WTC11 (cell line): ENCODE measurements around the gene GNG14. TPM values are rescaled to one million over a fixed set of nuclear protein-coding genes. Genes with fewer than 3 reads are reported as not detected.
"Not testable (repeated sequence)": the region's sequence is repeated elsewhere in the genome, so short reads cannot be mapped to it uniquely, and the experiment has no call there.

Source experiments
- ATAC-seq: fragments of 200-7000 bp; cut with Tn5 transposase; 2 replicates; pipeline ENCODE4 v1.10.0; 2021; ENCODE audit warnings: mild to moderate bottlenecking, moderate library complexity
- CTCF ChIA-PET: fragments of 300-600 bp; sonication (Branson Sonifier 250); formaldehyde crosslinking; loops from one replicate; lab custom pipeline; 2021; ENCODE audit warnings: antibody characterized with exemption; lab: Charles Lee
- POLR2A ChIA-PET: fragments of 350-600 bp; sonication (Branson Sonifier 250); formaldehyde crosslinking; loops from one replicate; lab custom pipeline; 2021; ENCODE audit warnings: antibody characterized with exemption; lab: Charles Lee
- DNase-seq: peaks from one replicate; pipeline ENCODE4 v3.0.0; 2021; ENCODE audit warnings: low spot score
- H3K27ac Mint-ChIP-seq: 2 replicates; pipeline ENCODE4 v1.8.0; 2021; ENCODE audit warnings: mixed read lengths
- H3K27me3 Mint-ChIP-seq: 2 replicates; pipeline ENCODE4 v1.8.0; 2021; ENCODE audit warnings: low read depth, mild to moderate bottlenecking, moderate library complexity, mixed read lengths
- H3K36me3 Mint-ChIP-seq: 2 replicates; pipeline ENCODE4 v1.8.0; 2021; ENCODE audit warnings: mixed read lengths
- H3K4me1 Mint-ChIP-seq: 2 replicates; pipeline ENCODE4 v1.8.0; 2022; ENCODE audit warnings: mixed read lengths
- H3K4me3 Mint-ChIP-seq: 2 replicates; pipeline ENCODE4 v1.8.0; 2021; ENCODE audit warnings: mild to moderate bottlenecking, moderate library complexity, mixed read lengths
- H3K9me3 Mint-ChIP-seq: 2 replicates; pipeline ENCODE4 v1.8.0; 2021; ENCODE audit warnings: mixed read lengths
- ATF3 ChIP-seq: sonication (generic); formaldehyde crosslinking; conservative IDR thresholded peaks from 2 replicates; pipeline ENCODE4 v1.8.1; 2022; ENCODE audit warnings: mild to moderate bottlenecking, missing genetic modification reagents
- EMX1 ChIP-seq: fragments of 250-450 bp; sonication (Bioruptor Pico); IDR thresholded peaks from 2 replicates; pipeline ENCODE4 v1.8.0; 2021; ENCODE audit warnings: mild to moderate bottlenecking
- ESRRA ChIP-seq: sonication (generic); formaldehyde crosslinking; IDR thresholded peaks from 2 replicates; pipeline ENCODE4 v1.8.1; 2022; ENCODE audit warnings: mild to moderate bottlenecking, missing genetic modification reagents, borderline replicate concordance
- FOXJ3 ChIP-seq: sonication (generic); formaldehyde crosslinking; IDR thresholded peaks from 2 replicates; pipeline ENCODE4 v1.9.0; 2021; ENCODE audit warnings: missing genetic modification reagents, mild to moderate bottlenecking, borderline replicate concordance
- FOXP1 ChIP-seq: sonication (generic); formaldehyde crosslinking; IDR thresholded peaks from 2 replicates; pipeline ENCODE4 v1.8.0; 2022; ENCODE audit warnings: missing genetic modification reagents, mild to moderate bottlenecking, moderate library complexity, borderline replicate concordance
- HMGA2 ChIP-seq: fragments of 250-450 bp; sonication (Bioruptor Pico); IDR thresholded peaks from 2 replicates; pipeline ENCODE4 v1.4.0; 2021; ENCODE audit warnings: mild to moderate bottlenecking, moderate library complexity
- KAT7 ChIP-seq: sonication (generic); formaldehyde crosslinking; IDR thresholded peaks from 2 replicates; pipeline ENCODE4 v1.8.1; 2023; ENCODE audit warnings: missing genetic modification reagents, mild to moderate bottlenecking, borderline replicate concordance
- MXD4 ChIP-seq: fragments of 250-450 bp; sonication (Bioruptor Pico); IDR thresholded peaks from 2 replicates; pipeline ENCODE4 v1.8.0; 2021; ENCODE audit warnings: mild to moderate bottlenecking, moderate library complexity, borderline replicate concordance
- PREB ChIP-seq: sonication (generic); formaldehyde crosslinking; IDR thresholded peaks from 2 replicates; pipeline ENCODE4 v1.8.1; 2022; ENCODE audit warnings: mild to moderate bottlenecking, missing genetic modification reagents, moderate library complexity, borderline replicate concordance
- SMAD3 ChIP-seq: sonication (generic); formaldehyde crosslinking; IDR thresholded peaks from 2 replicates; pipeline ENCODE4 v1.8.0; 2022; ENCODE audit warnings: missing genetic modification reagents, mild to moderate bottlenecking, borderline replicate concordance
- SOX15 ChIP-seq: fragments of 250-450 bp; sonication (Bioruptor Pico); IDR thresholded peaks from 2 replicates; pipeline ENCODE4 v1.9.0; 2021; ENCODE audit warnings: mild to moderate bottlenecking
- USF1 ChIP-seq: sonication (generic); formaldehyde crosslinking; IDR thresholded peaks from 2 replicates; pipeline ENCODE4 v1.8.0; 2022; ENCODE audit warnings: mild to moderate bottlenecking, missing genetic modification reagents
- ZMAT4 ChIP-seq: fragments of 250-450 bp; sonication (Bioruptor Pico); IDR thresholded peaks from 2 replicates; pipeline ENCODE4 v1.9.0; 2021; ENCODE audit warnings: mild to moderate bottlenecking
- ZNF138 ChIP-seq: sonication (generic); formaldehyde crosslinking; conservative IDR thresholded peaks from 2 replicates; pipeline ENCODE4 v1.8.1; 2022; ENCODE audit warnings: mild to moderate bottlenecking, moderate library complexity, missing genetic modification reagents
- ZNF232 ChIP-seq: sonication (generic); formaldehyde crosslinking; IDR thresholded peaks from 2 replicates; pipeline ENCODE4 v1.8.0; 2022; ENCODE audit warnings: mild to moderate bottlenecking, missing genetic modification reagents
- ZNF263 ChIP-seq: sonication (generic); formaldehyde crosslinking; IDR thresholded peaks from 2 replicates; pipeline ENCODE4 v1.8.1; 2022; ENCODE audit warnings: low read depth, mild to moderate bottlenecking, moderate library complexity, missing genetic modification reagents
- ZNF281 ChIP-seq: sonication (generic); formaldehyde crosslinking; IDR thresholded peaks from 2 replicates; pipeline ENCODE4 v1.8.0; 2023; ENCODE audit warnings: mild to moderate bottlenecking, missing genetic modification reagents
- ZNF423 ChIP-seq: fragments of 250-450 bp; sonication (Bioruptor Pico); IDR thresholded peaks from 2 replicates; pipeline ENCODE4 v2.1.2; 2022; ENCODE audit warnings: mild to moderate bottlenecking, moderate library complexity
- ZSCAN18 ChIP-seq: fragments of 250-450 bp; sonication (Bioruptor Pico); IDR thresholded peaks from 2 replicates; pipeline ENCODE4 v2.1.2; 2022; ENCODE audit warnings: mild to moderate bottlenecking, moderate library complexity
- total RNA-seq: library from RNA; stranded (reverse); gene quantifications from 3 replicates; pipeline ENCODE4 v1.2.3, GENCODE V29; 2021

Gene GNG14
- total RNA-seq, 1 experiment from 2014 or later, result not detected

- TF ChIP-seq ZSCAN18 (CRISPR knock-in tag) (no peak), FOXJ3 (CRISPR knock-in tag) (no peak), EMX1 (no peak)
- TF ChIP-seq, all 79 proteins: peak for 0
Measured at GRCh38 chr19:12642506-12642905, 45.3 kb upstream of the GNG14 start (continued).

GRCh38 chr19:12643716-12644115 lies 44.1 kb upstream of the GNG14 start:
- peaks cover 27% of the 10 kb centered on the region for H3K27me3 Mint-ChIP-seq
- DNase-seq, CTCF ChIA-PET, ATAC-seq, H3K27ac Mint-ChIP-seq, POLR2A ChIA-PET, H3K36me3 Mint-ChIP-seq, H3K4me3 Mint-ChIP-seq, H3K9me3 Mint-ChIP-seq: not testable (repeated sequence)
- peaks cover 15% of the 10 kb centered on the region for H3K4me1 Mint-ChIP-seq

- Mint-ChIP-seq H3K4me3 (peak overlapping the region; percentile 76), H3K36me3 (peaks cover 6% of the 10 kb centered on the region), H3K9me3 (no peaks in the 10 kb centered on the region), H3K4me1 (peaks cover 11% of the 10 kb centered on the region), H3K27me3 (peaks cover 15% of the 10 kb centered on the region), H3K27ac (no peak overlapping the region)
- ChIA-PET CTCF (interaction anchor here (1.1 to 2.8 kb wide), 6 partner anchors 10 to 83 kb away, joined by 3 to 22 read pairs (median 10); partner anchors contain the start of genes DHPS, MAN2B1 and WDR83), POLR2A (no interaction called here)
- DNase-seq, result no peak
- TF ChIP-seq ZNF263 (no peak), ZNF281 (CRISPR knock-in tag) (no peak), HMGA2 (CRISPR knock-in tag) (no peak)
- ATAC-seq, result no peak
Measured at GRCh38 chr19:12646551-12646950, 41.2 kb upstream of the GNG14 start.

- H3K27ac Mint-ChIP-seq, result peak overlapping the region; percentile 95
- peaks cover 11% of the 10 kb centered on the region for H3K4me1 Mint-ChIP-seq
- ATAC-seq, result no peak
- no peaks in the 10 kb centered on the region for H3K9me3 Mint-ChIP-seq
- ChIA-PET CTCF (interaction anchor here (1.0 to 3.3 kb wide), 16 partner anchors 8 to 403 kb away, joined by 3 to 23 read pairs (median 6); partner anchors contain the start of genes DHPS, MAN2B1, WDR83 and ZNF490), POLR2A (interaction anchor here (0.6 to 1.2 kb wide), 5 partner anchors 17 to 1667 kb away, joined by 3 to 7 read pairs (median 6); partner anchors contain the start of genes MAN2B1, WDR83, ZNF490 and ZNF791)
- no peak for DNase-seq
- peak overlapping the region; percentile 76 for H3K4me3 Mint-ChIP-seq
- H3K36me3 Mint-ChIP-seq, result peaks cover 6% of the 10 kb centered on the region
- H3K27me3 Mint-ChIP-seq, result peaks cover 11% of the 10 kb centered on the region
- TF ChIP-seq ATF3 (no peak), ZMAT4 (CRISPR knock-in tag) (no peak), SOX15 (CRISPR knock-in tag) (no peak), ZNF232 (CRISPR knock-in tag) (no peak), PREB (CRISPR knock-in tag) (no peak), ZSCAN18 (CRISPR knock-in tag) (no peak), USF1 (no peak), FOXP1 (CRISPR knock-in tag) (no peak), MXD4 (CRISPR knock-in tag) (no peak), ZNF138 (CRISPR knock-in tag) (no peak), SMAD3 (CRISPR knock-in tag) (no peak), ZNF423 (CRISPR knock-in tag) (no peak), KAT7 (CRISPR knock-in tag) (no peak), ESRRA (CRISPR knock-in tag) (no peak)
Measured at GRCh38 chr19:12647047-12647446, 40.8 kb upstream of the GNG14 start.
